HG03060 (cell line): ENCODE results near the gene EPHX1.

Experiments used
- ATAC-seq: cut with Tn5 transposase; IDR thresholded peaks from one replicate; pipeline ENCODE4 v1.9.1; 2021; ENCODE audit warnings: low read depth, moderate number of reproducible peaks; ENCODE audit not compliant: unreplicated experiment

EPHX1 gene

DNA sequence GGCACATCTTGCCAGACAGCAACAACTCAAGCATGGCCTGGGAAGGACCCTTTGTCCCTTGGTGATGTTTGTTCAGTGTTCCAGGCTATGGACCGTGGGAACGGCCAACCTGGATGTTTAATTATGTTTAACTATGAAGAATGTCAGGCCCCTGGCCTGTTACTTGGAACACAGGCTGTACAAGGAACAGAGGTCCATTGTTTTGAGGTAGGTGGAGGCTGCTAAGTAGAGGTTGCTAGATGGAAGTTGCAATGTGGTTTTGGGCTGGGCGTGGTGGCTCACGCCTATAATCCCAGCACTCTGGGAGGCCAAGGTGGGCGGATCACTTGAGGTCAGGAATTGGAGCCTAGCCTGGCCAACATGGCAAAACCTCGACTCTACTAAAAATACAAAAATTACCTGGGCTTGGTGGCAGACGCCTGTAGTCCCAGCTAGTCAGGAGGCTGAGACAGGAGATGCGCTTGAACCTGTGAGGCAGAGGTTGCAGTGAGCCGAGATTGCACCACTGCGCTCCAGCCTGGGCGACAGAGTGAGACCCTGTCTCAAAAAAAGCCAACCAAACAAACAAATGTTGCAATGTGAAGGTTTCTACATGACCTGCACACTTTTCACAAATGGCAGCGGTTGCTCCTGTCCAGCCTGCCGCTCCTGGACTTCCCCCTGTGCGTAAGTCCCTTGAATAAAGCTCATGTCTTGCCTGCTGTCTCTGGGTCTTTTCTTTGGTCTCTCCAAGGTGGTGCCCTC, 81.5 kb downstream of the EPHX1 start:
- no peak for ATAC-seq

DNA sequence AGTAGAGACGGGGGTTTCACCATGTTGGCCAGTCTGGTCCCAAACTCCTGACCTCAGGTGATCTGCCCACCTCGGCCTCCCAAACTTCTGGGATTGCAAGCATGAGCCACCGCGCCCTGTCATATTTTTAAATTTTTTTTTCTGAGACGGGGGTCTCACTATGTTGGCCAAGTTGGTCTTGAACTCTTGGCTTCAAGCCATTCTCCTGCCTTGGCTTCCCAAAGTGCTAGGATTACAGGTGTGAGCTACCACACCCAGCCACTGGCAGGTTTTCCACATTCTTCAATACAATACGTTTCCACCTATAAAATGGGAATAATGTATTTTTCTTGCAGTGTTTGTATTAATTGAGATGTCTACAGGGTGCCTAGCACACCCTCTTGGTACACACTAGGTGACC, 82.4 kb downstream of the EPHX1 start:
- no peak for ATAC-seq
